Trophoblast cell (in vitro differentiated cells and primary cell): ENCODE measurements around the gene FAM107A.

Experiments
- DNase-seq, 2 donors: peaks; one replicate each; pipeline ENCODE4 v3.0.0-alpha.2; 2016
- H2AFZ ChIP-seq: 2 replicates; pipeline ENCODE4 v1.6.1; 2013; ENCODE audit warnings: low read length, moderate library complexity, mild to moderate bottlenecking; ENCODE audit not compliant: insufficient read depth, poor library complexity
- H2AK5ac ChIP-seq: 2 replicates; pipeline ENCODE4 v1.6.1; 2013; ENCODE audit warnings: mild to moderate bottlenecking, low read length
- H2BK120ac ChIP-seq: 2 replicates; pipeline ENCODE4 v1.6.1; 2013; ENCODE audit warnings: low read length, mild to moderate bottlenecking, moderate library complexity; ENCODE audit not compliant: insufficient read depth, poor library complexity
- H2BK12ac ChIP-seq: 2 replicates; pipeline ENCODE4 v1.6.1; 2013; ENCODE audit warnings: mild to moderate bottlenecking, low read length, moderate library complexity
- H2BK5ac ChIP-seq: 2 replicates; pipeline ENCODE4 v1.6.1; 2013; ENCODE audit warnings: low read length, low read depth, moderate library complexity, mild to moderate bottlenecking; ENCODE audit not compliant: poor library complexity
- H3K14ac ChIP-seq: 2 replicates; pipeline ENCODE4 v1.6.1; 2013; ENCODE audit warnings: mild to moderate bottlenecking, low read length
- H3K18ac ChIP-seq: 2 replicates; pipeline ENCODE4 v1.6.1; 2013; ENCODE audit warnings: mild to moderate bottlenecking, low read length
- H3K23ac ChIP-seq: 2 replicates; pipeline ENCODE4 v1.6.1; 2013; ENCODE audit warnings: low read length
- H3K27ac ChIP-seq: 2 replicates; pipeline ENCODE4 v1.5.1; 2013; ENCODE audit warnings: low read depth, mild to moderate bottlenecking, inconsistent platforms, low read length, moderate library complexity
- H3K27me3 ChIP-seq: 2 replicates; pipeline ENCODE4 v1.6.1; 2013; ENCODE audit warnings: inconsistent platforms, mild to moderate bottlenecking, low read length, moderate library complexity; ENCODE audit not compliant: insufficient read depth
- H3K36me3 ChIP-seq, 2 experiments: 1 replicate in 1 of 2; 2 replicates in 1 of 2; pipeline ENCODE4 v1.6.1; 2013; ENCODE audit warnings: low read length in 2 of 2, mild to moderate bottlenecking in 2 of 2, moderate library complexity in 1 of 2; ENCODE audit not compliant: insufficient read depth in 2 of 2, control insufficient read depth in 1 of 2
- H3K4ac ChIP-seq: 2 replicates; pipeline ENCODE4 v1.6.1; 2013; ENCODE audit warnings: low read depth, mild to moderate bottlenecking, low read length, moderate library complexity
- H3K4me1 ChIP-seq, 2 experiments: 1 replicate in 1 of 2; 2 replicates in 1 of 2; pipeline ENCODE4 v1.6.1; 2013; ENCODE audit warnings: low read length in 2 of 2, mild to moderate bottlenecking in 2 of 2, moderate library complexity in 1 of 2; ENCODE audit not compliant: insufficient read depth in 2 of 2, control insufficient read depth in 1 of 2
- H3K4me2 ChIP-seq: 2 replicates; pipeline ENCODE4 v1.6.1; 2013; ENCODE audit warnings: inconsistent platforms, mild to moderate bottlenecking, low read length, moderate library complexity
- H3K4me3 ChIP-seq: 2 replicates; pipeline ENCODE4 v1.5.1; 2013; ENCODE audit warnings: mild to moderate bottlenecking, low read depth, low read length, inconsistent platforms
- H3K79me1 ChIP-seq: one replicate; pipeline ENCODE4 v1.6.1; 2013; ENCODE audit warnings: low read length
- H3K79me2 ChIP-seq: 2 replicates; pipeline ENCODE4 v1.6.1; 2013; ENCODE audit warnings: low read length, mild to moderate bottlenecking; ENCODE audit not compliant: control insufficient read depth, insufficient read depth, poor library complexity
- H3K9ac ChIP-seq: 2 replicates; pipeline ENCODE4 v1.6.1; 2013; ENCODE audit warnings: mild to moderate bottlenecking, low read length
- H3K9me3 ChIP-seq: 2 replicates; pipeline ENCODE4 v1.6.1; 2013; ENCODE audit warnings: low read depth, mild to moderate bottlenecking, control low read depth, inconsistent platforms, low read length; ENCODE audit not compliant: insufficient read depth
- H4K12ac ChIP-seq: 2 replicates; pipeline ENCODE4 v1.6.1; 2013; ENCODE audit warnings: low read depth, mild to moderate bottlenecking, low read length, moderate library complexity
- H4K8ac ChIP-seq: 2 replicates; pipeline ENCODE4 v1.6.1; 2013; ENCODE audit warnings: low read depth, mild to moderate bottlenecking, low read length, moderate library complexity
- H4K91ac ChIP-seq: one replicate; pipeline ENCODE4 v1.6.1; 2013; ENCODE audit warnings: low read depth, mild to moderate bottlenecking, low read length, moderate library complexity
- WGBS: extraction: QIAGEN DNeasy Blood & Tissue Kit; methylation state at CpG from one replicate; pipeline ENCODE4 v1.1.7; 2013; ENCODE audit warnings: missing lambda C conversion rate; ENCODE audit not compliant: insufficient read length, insufficient coverage; ENCODE audit errors: extremely low coverage; 5-methylcytosine and 5-hydroxymethylcytosine counted together

Gene FAM107A

GRCh38 chr3:58531555-58531954 lies 45.6 kb downstream of the FAM107A start:
- no peak overlapping the region for H3K23ac ChIP-seq
- H3K36me3 ChIP-seq, result no peaks in the 10 kb centered on the region
- DNase-seq, result no peak
- no peak overlapping the region for H3K4ac ChIP-seq
- no peak overlapping the region for H4K12ac ChIP-seq
- no peak overlapping the region for H4K91ac ChIP-seq
- no peaks in the 10 kb centered on the region for H3K27me3 ChIP-seq
- no peak overlapping the region for H2AK5ac ChIP-seq
- no peak overlapping the region for H3K4me2 ChIP-seq
- H4K8ac ChIP-seq, result no peak overlapping the region
- no peaks in the 10 kb centered on the region for H3K79me2 ChIP-seq
- peaks cover 0 to under 1% of the 10 kb centered on the region in 2 experiments for H3K4me1 ChIP-seq
- H3K9me3 ChIP-seq, result no peaks in the 10 kb centered on the region
- H3K9ac ChIP-seq, result no peak overlapping the region
- H2BK12ac ChIP-seq, result no peak overlapping the region
- H3K79me1 ChIP-seq, result no peaks in the 10 kb centered on the region
- H3K4me3 ChIP-seq, result no peak overlapping the region
- no peak overlapping the region for H3K27ac ChIP-seq
- no peak overlapping the region for H2BK120ac ChIP-seq
- H2AFZ ChIP-seq, result no peak overlapping the region
- no peak overlapping the region for H2BK5ac ChIP-seq
- WGBS, result no CpG with 5 or more reads among the region's 7 CpGs
- H3K18ac ChIP-seq, result no peak overlapping the region
- H3K14ac ChIP-seq, result no peak overlapping the region

DNA sequence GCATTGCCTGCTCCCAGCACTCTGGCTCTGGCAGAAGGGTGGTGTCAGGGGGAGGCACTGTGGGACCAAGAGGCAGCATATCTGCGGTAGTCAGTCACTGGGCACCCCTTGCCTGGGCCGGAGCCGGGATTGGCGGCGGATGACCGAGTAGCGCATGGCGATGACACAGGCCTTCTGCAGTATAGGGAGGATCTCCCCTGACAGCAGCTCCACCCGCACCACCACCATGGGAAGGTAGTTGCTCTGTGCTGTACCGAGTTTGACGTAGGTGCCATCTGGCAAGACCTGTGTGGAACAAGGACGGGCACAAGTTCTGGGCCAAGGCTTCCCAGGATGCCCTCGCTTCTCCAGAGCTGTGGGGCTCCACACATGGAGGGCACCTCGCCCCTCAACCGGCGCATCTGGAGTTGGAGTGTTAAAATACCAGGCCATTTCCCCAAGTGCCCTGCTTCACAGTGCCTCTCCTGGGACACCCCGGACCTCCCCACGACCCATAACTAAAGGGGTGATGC lies 46.8 kb downstream of the FAM107A start:
- Histone ChIP-seq H3K4ac (no peak overlapping the region), H3K27ac (no peak overlapping the region), H3K4me1 (peaks cover 0 to 3% of the 10 kb centered on the region in 2 experiments), H3K4me2 (no peak overlapping the region), H2BK120ac (no peak overlapping the region), H4K12ac (no peak overlapping the region), H3K27me3 (no peaks in the 10 kb centered on the region), H3K23ac (no peak overlapping the region), H2AK5ac (no peak overlapping the region), H4K8ac (no peak overlapping the region), H3K18ac (no peak overlapping the region), H2AFZ (no peak overlapping the region), H3K79me1 (no peaks in the 10 kb centered on the region), H3K14ac (no peak overlapping the region), H2BK12ac (no peak overlapping the region), H3K4me3 (no peak overlapping the region), H3K9me3 (no peaks in the 10 kb centered on the region), H3K36me3 (no peaks in the 10 kb centered on the region), H4K91ac (no peak overlapping the region), H3K9ac (no peak overlapping the region), H2BK5ac (no peak overlapping the region), H3K79me2 (no peaks in the 10 kb centered on the region)
- DNase-seq, result no peak
- no CpG with 5 or more reads among the region's 18 CpGs for WGBS

GRCh38 chr3:58529516-58530353 lies 47.5 kb downstream of the FAM107A start:
- no peaks in the 10 kb centered on the region for H3K79me2 ChIP-seq
- no peak overlapping the region for H2AK5ac ChIP-seq
- H3K18ac ChIP-seq, result no peak overlapping the region
- H4K91ac ChIP-seq, result no peak overlapping the region
- H3K23ac ChIP-seq, result no peak overlapping the region
- no peak overlapping the region for H3K9ac ChIP-seq
- H3K4me2 ChIP-seq, result no peak overlapping the region
- H3K4me3 ChIP-seq, result no peak overlapping the region
- no peak overlapping the region for H2AFZ ChIP-seq
- no CpG with 5 or more reads among the region's 15 CpGs for WGBS
- H3K36me3 ChIP-seq, result no peaks in the 10 kb centered on the region
- H3K14ac ChIP-seq, result no peak overlapping the region
- peaks cover 0 to 3% of the 10 kb centered on the region in 2 experiments for H3K4me1 ChIP-seq
- H4K8ac ChIP-seq, result no peak overlapping the region
- no peak overlapping the region for H4K12ac ChIP-seq
- no peak overlapping the region for H2BK5ac ChIP-seq
- H3K27ac ChIP-seq, result no peak overlapping the region
- H3K79me1 ChIP-seq, result no peaks in the 10 kb centered on the region
- H3K4ac ChIP-seq, result no peak overlapping the region
- H3K27me3 ChIP-seq, result no peaks in the 10 kb centered on the region
- no peaks in the 10 kb centered on the region for H3K9me3 ChIP-seq
- H2BK120ac ChIP-seq, result no peak overlapping the region
- peak in 1 of 2 donors; percentile 9 for DNase-seq
- H2BK12ac ChIP-seq, result no peak overlapping the region

GRCh38 chr3:58528629-58529028 lies 48.6 kb downstream of the FAM107A start:
- H3K23ac ChIP-seq, result no peak overlapping the region
- peaks cover 0 to 3% of the 10 kb centered on the region in 2 experiments for H3K4me1 ChIP-seq
- no peaks in the 10 kb centered on the region for H3K79me2 ChIP-seq
- no peak overlapping the region for H3K14ac ChIP-seq
- H2AK5ac ChIP-seq, result no peak overlapping the region
- DNase-seq, result no peak
- H3K27ac ChIP-seq, result no peak overlapping the region
- H2BK120ac ChIP-seq, result no peak overlapping the region
- no peaks in the 10 kb centered on the region for H3K27me3 ChIP-seq
- no peak overlapping the region for H3K4ac ChIP-seq
- H3K18ac ChIP-seq, result no peak overlapping the region
- H4K91ac ChIP-seq, result no peak overlapping the region
- no peak overlapping the region for H2AFZ ChIP-seq
- no peak overlapping the region for H2BK12ac ChIP-seq
- no peak overlapping the region for H3K4me3 ChIP-seq
- H4K12ac ChIP-seq, result no peak overlapping the region
- WGBS, result no CpG with 5 or more reads among the region's 6 CpGs
- H4K8ac ChIP-seq, result no peak overlapping the region
- no peak overlapping the region for H3K9ac ChIP-seq
- no peak overlapping the region for H3K4me2 ChIP-seq
- H3K9me3 ChIP-seq, result no peaks in the 10 kb centered on the region
- no peaks in the 10 kb centered on the region for H3K36me3 ChIP-seq
- H3K79me1 ChIP-seq, result no peaks in the 10 kb centered on the region
- no peak overlapping the region for H2BK5ac ChIP-seq
